HepG2 (cell line): Measurements from ENCODE around the gene MBLAC1. TPM values are rescaled to one million over a fixed set of nuclear protein-coding genes. Genes with fewer than 3 reads are reported as not detected.

ENCODE experiments used
- ATAC-seq: fragments of 200-7000 bp; cut with Tn5 transposase; 3 replicates; pipeline ENCODE4 v1.9.1; 2020; ENCODE audit warnings: mild to moderate bottlenecking, moderate library complexity
- BruUV-seq: library from RNA; stranded (reverse); fragments of 400-500 nt; replicated peaks from 2 replicates; lab custom pipeline; 2021; lab: Mats Ljungman, UMichigan
- CTCF ChIA-PET: fragments of 300-600 bp; formaldehyde crosslinking; extraction: SDS; loops from one replicate; lab custom pipeline; 2021; ENCODE audit warnings: low total read pairs, inconsistent platforms, low intra/inter-chr PET ratio; lab: Yijun Ruan, JAX
- POLR2A ChIA-PET: fragments of 350-600 bp; sonication (Branson Sonifier 250); formaldehyde crosslinking; loops from one replicate; lab custom pipeline; 2020; ENCODE audit warnings: antibody characterized with exemption, inconsistent platforms; lab: Yijun Ruan, JAX
- DNase-seq: peaks from one replicate; pipeline ENCODE4 v3.0.0-alpha.2; 2015; ENCODE audit warnings: low spot score
- FAIRE-seq: peaks from 3 replicates; lab custom pipeline; 2011; peaks lifted over from hg19 to GRCh38; lab: Jason Lieb, UNC
- H2AFZ ChIP-seq: one replicate; pipeline ENCODE4 v1.6.1; 2011; ENCODE audit warnings: low read length, inconsistent platforms
- H3K27ac ChIP-seq: fragments of 300-600 bp; 3 replicates; pipeline ENCODE4 v1.8.0; 2011; ENCODE audit warnings: mixed run types, mild to moderate bottlenecking, mixed read lengths, low read length, inconsistent platforms; ENCODE audit not compliant: insufficient read depth; ENCODE audit errors: extremely low read length
- H3K27me3 ChIP-seq, 2 experiments: fragments of 200-600 bp in 1 of 2; 2 replicates in 1 of 2; 3 replicates in 1 of 2; pipeline versions ENCODE4 v1.6.0 to v1.8.0; 2011; ENCODE audit warnings: low read length in 2 of 2, mild to moderate bottlenecking in 2 of 2, moderate library complexity in 2 of 2, inconsistent platforms in 1 of 2; ENCODE audit not compliant: insufficient read depth in 2 of 2, control insufficient read depth in 1 of 2
- H3K36me3 ChIP-seq, 2 experiments: fragments of 200-600 bp in 1 of 2; replicated peaks in 1 of 2; 2 replicates in 1 of 2; 3 replicates in 1 of 2; pipeline versions ENCODE4 v1.5.1 to v1.8.0; 2011; ENCODE audit warnings: low read length in 2 of 2, inconsistent platforms in 1 of 2; ENCODE audit not compliant: insufficient read depth in 2 of 2, control insufficient read depth in 1 of 2
- H3K4me1 ChIP-seq: 2 replicates; pipeline ENCODE4 v1.5.1; 2012; ENCODE audit warnings: low read length, inconsistent platforms; ENCODE audit not compliant: insufficient read depth
- H3K4me2 ChIP-seq: 2 replicates; pipeline ENCODE4 v1.6.0; 2011; ENCODE audit warnings: low read depth, low read length, inconsistent platforms
- H3K4me3 ChIP-seq, 3 experiments: fragments of 200-600 bp in 1 of 3; sonication (generic), shearing (Covaris generic) in 1 of 3; replicated peaks in 1 of 3; 2 replicates each; pipeline ENCODE4 v1.5.1; 2011 to 2016; ENCODE audit warnings: low read length in 3 of 3, inconsistent platforms in 2 of 3, low read depth in 2 of 3, mild to moderate bottlenecking in 2 of 3, control low read depth in 1 of 3, mixed read lengths in 1 of 3; ENCODE audit not compliant: insufficient read depth in 1 of 3
- H3K79me2 ChIP-seq: one replicate; pipeline ENCODE4 v1.6.1; 2011; ENCODE audit warnings: low read length, inconsistent platforms; ENCODE audit not compliant: insufficient read depth
- H3K9ac ChIP-seq: 2 replicates; pipeline ENCODE4 v1.6.0; 2011; ENCODE audit warnings: mild to moderate bottlenecking, low read depth, low read length, inconsistent platforms; ENCODE audit not compliant: insufficient read depth
- H3K9me3 ChIP-seq: 2 replicates; pipeline ENCODE4 v1.5.1; 2012; ENCODE audit warnings: mild to moderate bottlenecking, low read length
- H4K20me1 ChIP-seq: 2 replicates; pipeline ENCODE4 v1.6.0; 2011; ENCODE audit warnings: inconsistent platforms, mild to moderate bottlenecking, low read length, moderate library complexity; ENCODE audit not compliant: insufficient read depth
- CEBPB ChIP-seq: IDR thresholded peaks from 2 replicates; pipeline ENCODE4 v1.6.1; 2011; ENCODE audit warnings: low read depth, low read length, improper control_type of control experiment, borderline replicate concordance
- CEBPZ ChIP-seq: IDR thresholded peaks from 2 replicates; pipeline ENCODE4 v1.6.1; 2012; ENCODE audit warnings: low read length, improper control_type of control experiment
- CERS6 ChIP-seq: sonication (generic); formaldehyde crosslinking; IDR thresholded peaks from 2 replicates; pipeline ENCODE4 v1.5.0; 2020; ENCODE audit warnings: missing genetic modification reagents
- ETS1 ChIP-seq: sonication (generic); formaldehyde crosslinking; IDR thresholded peaks from 2 replicates; pipeline ENCODE4 v1.4.0; 2020; ENCODE audit warnings: missing genetic modification reagents
- MAX ChIP-seq: IDR thresholded peaks from 2 replicates; pipeline ENCODE4 v1.6.1; 2012; ENCODE audit warnings: inconsistent platforms
- SETDB1 ChIP-seq: sonication (generic); formaldehyde crosslinking; IDR thresholded peaks from 2 replicates; pipeline ENCODE4 v1.5.1; 2020; ENCODE audit warnings: missing genetic modification reagents, mild to moderate bottlenecking, borderline replicate concordance
- THAP8 ChIP-seq: sonication (generic); formaldehyde crosslinking; IDR thresholded peaks from 2 replicates; pipeline ENCODE4 v1.5.1; 2020; ENCODE audit warnings: missing genetic modification reagents, mild to moderate bottlenecking, borderline replicate concordance
- ZNF34 ChIP-seq: sonication (generic); formaldehyde crosslinking; IDR thresholded peaks from 2 replicates; pipeline ENCODE4 v1.4.0; 2020; ENCODE audit warnings: mild to moderate bottlenecking, missing genetic modification reagents, borderline replicate concordance
- ZNF468 ChIP-seq: sonication (generic); formaldehyde crosslinking; IDR thresholded peaks from 2 replicates; pipeline ENCODE4 v1.8.0; 2022; ENCODE audit warnings: mild to moderate bottlenecking, moderate library complexity, missing genetic modification reagents
- ZZZ3 ChIP-seq: sonication (generic); formaldehyde crosslinking; IDR thresholded peaks from 2 replicates; pipeline ENCODE4 v1.4.0; 2020; ENCODE audit warnings: missing genetic modification reagents, mild to moderate bottlenecking, borderline replicate concordance
- WGBS: methylation state at CpG from one replicate; pipeline ENCODE4 v1.1.6; 2017; ENCODE audit warnings: low lambda C conversion rate; 5-methylcytosine and 5-hydroxymethylcytosine counted together
- in situ Hi-C: cut with HindIII; loops from 2 replicates; pipeline ENCODE4 v1.10.0; 2017; ENCODE audit warnings: low pct_unique_long_range_greater_than_20kb; ENCODE audit not compliant: extremely low pct_ligation_motif_present
- intact Hi-C: fragments of 100-400 bp; cut with micrococcal nuclease; formaldehyde crosslinking; loops from one replicate; pipeline ENCODE4 v1.10.0; 2022; ENCODE audit not compliant: unreplicated experiment
- polyA plus RNA-seq, 8 experiments: library from polyadenylated mRNA; depleted of rRNA in 3 of 8; stranded (reverse) in 7 of 8; unstranded in 1 of 8; fragments of >200 nt; fragmentation: Illumina TruSeq in 4 of 8; extraction: Trizol in 4 of 8; gene quantifications; 2 replicates each; pipeline versions ENCODE4 v1.2.1 to v1.2.3, GENCODE V29; 2011 to 2016; ENCODE audit warnings: low read depth in 4 of 8, missing spikeins in 1 of 8, mixed read lengths in 1 of 8; ENCODE audit not compliant: insufficient read depth in 1 of 8
- total RNA-seq, 5 experiments: library from RNA; depleted of rRNA; stranded (reverse); fragments of >200 nt; fragmentation: Illumina TruSeq; extraction: Trizol; gene quantifications; 2 replicates each; pipeline ENCODE4 v1.2.3, GENCODE V29; 2016; ENCODE audit warnings: low read depth in 1 of 5

MBLAC1 gene
- total and polyA plus RNA-seq, 2 of the 13 experiments (the other 11 are each of a cell fraction or from before 2014, with no cell fraction given), result 0.79 to 2.1 TPM

GRCh38 chr7:100163006-100163531 is 36.3 kb downstream of the MBLAC1 start (continued):
- no peak for TF ChIP-seq CERS6
- no peak for TF ChIP-seq ZZZ3 (CRISPR knock-in tag)
- TF ChIP-seq ZNF34, result no peak
- TF ChIP-seq ZNF468 (CRISPR knock-in tag), result no peak
- no peak for TF ChIP-seq ETS1 (CRISPR knock-in tag)
- TF ChIP-seq SETDB1 (CRISPR knock-in tag), result no peak
- TF ChIP-seq THAP8, result no peak
- TF ChIP-seq MAX, result no peak

- BruUV-seq, result no TSS peak
- no peaks in the 10 kb centered on the region for H3K9me3 ChIP-seq
- H3K27me3 ChIP-seq, result peaks cover 3 to 36% of the 10 kb centered on the region in 2 experiments
- FAIRE-seq (no peak), DNase-seq (no peak), ATAC-seq (no peak)
- H3K4me3 ChIP-seq, result no peak overlapping the region
- no peak overlapping the region for H2AFZ ChIP-seq
- CTCF ChIA-PET, result no interaction called here
- no peak overlapping the region for H3K27ac ChIP-seq
- H4K20me1 ChIP-seq, result no peaks in the 10 kb centered on the region
- H3K4me1 ChIP-seq, result peaks cover 45% of the 10 kb centered on the region
- H3K36me3 ChIP-seq, result no peaks in the 10 kb centered on the region
- no peak overlapping the region for H3K9ac ChIP-seq
- no peaks in the 10 kb centered on the region for H3K79me2 ChIP-seq
- TF ChIP-seq CEBPB (peak; percentile 36; the same call in 1 of the 2 replicates), CEBPZ (no peak)
- intact Hi-C loops, result no loop called here
- in situ Hi-C loops, result no loop called here
- 10% methylated on average over 5 of the region's 5 CpGs for WGBS
- no peak overlapping the region for H3K4me2 ChIP-seq
- POLR2A ChIA-PET, result interaction anchor here (0.7 to 1.3 kb wide), 2 partner anchors 15 to 65 kb away, joined by 3 to 4 read pairs; partner anchors contain the start of gene LAMTOR4
Observed at GRCh38 chr7:100163871-100164270, 37.1 kb downstream of the MBLAC1 start.
